Measurements from ENCODE around the gene CYB561D1. TPM values are rescaled to one million over a fixed set of nuclear protein-coding genes. Genes with fewer than 3 reads are reported as not detected.

CYB561D1 gene
- polyA plus RNA-seq, 1 donor: 11.1 TPM

DNA sequence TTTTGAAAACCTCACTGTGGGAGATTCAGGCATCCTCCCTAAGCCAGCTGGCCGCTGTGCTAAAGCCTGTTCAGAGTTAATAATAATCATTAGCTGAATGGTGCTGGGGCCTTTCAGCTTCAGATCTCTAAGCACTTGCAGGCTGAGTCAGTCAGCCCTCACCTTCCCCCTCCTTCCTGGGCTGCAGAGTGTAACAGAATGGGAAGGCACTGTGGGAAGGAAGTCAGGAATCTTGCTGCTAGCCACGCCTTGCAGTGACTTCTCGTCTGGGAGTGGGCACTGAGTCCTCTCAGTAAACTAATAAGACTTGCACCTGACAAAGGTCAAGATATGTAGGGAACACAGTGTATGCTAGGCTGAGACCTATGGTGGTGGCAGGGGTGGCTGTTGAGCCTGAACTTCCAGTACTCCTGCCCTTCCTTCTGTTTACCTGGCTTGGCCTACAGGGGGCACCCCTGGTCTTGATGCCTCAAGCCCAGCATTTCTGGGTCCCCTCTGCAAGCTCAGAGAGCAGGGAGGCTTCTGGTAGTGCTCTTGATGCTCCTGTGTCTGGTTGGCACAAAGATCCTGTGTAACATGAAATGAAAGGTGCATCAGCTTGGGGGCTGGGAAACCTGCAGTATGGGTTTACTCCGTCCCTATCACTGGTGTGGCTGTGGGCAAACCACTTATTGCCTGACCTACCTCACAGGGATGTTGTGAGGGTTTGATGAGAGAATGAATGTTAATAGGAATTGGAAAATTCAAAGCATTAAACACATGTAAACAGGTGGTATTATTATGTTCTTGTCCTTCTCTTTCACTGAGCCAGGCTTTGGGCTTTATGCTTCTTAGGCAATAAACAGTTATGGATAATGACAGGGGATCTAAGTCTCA, 6.0 kb downstream of the CYB561D1 start:
- DNase-seq (ENCODE audit: low read depth): no peak

GRCh38 chr1:109500941-109501381, 7.1 kb downstream of the CYB561D1 start:
- no peak for DNase-seq (ENCODE audit: low read depth)

- DNase-seq (ENCODE audit: low read depth): no peak
These were observed 7.9 kb downstream of the CYB561D1 start for GRCh38 chr1:109501644-109502363.

- DNase-seq (ENCODE audit: low read depth): no peak
These were observed 8.5 kb downstream of the CYB561D1 start for GRCh38 chr1:109502364-109502851.

GRCh38 chr1:109503935-109504334, 10.0 kb downstream of the CYB561D1 start:
- no peak for DNase-seq (ENCODE audit: low read depth)

DNA sequence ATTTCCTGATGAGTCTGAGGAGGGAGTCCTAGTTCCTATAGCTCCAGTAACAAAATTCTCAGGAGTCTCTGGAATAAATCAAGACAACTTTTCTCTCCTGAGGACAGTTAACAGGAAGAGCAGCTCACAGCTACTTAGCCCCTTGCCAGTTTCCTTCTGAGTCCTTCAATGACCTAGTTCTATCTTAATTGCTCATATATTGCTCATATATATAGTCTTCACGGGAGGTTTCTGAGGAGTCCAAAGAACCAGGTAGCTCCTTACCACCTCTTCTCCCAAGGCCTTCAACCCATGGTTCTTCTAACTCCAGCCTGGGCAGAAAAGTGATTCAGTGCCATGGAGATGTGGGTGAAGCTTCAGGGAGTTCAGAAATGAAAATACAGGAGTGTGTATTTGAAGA, 11.1 kb downstream of the CYB561D1 start:
- no peak for DNase-seq (ENCODE audit: low read depth)

DNA sequence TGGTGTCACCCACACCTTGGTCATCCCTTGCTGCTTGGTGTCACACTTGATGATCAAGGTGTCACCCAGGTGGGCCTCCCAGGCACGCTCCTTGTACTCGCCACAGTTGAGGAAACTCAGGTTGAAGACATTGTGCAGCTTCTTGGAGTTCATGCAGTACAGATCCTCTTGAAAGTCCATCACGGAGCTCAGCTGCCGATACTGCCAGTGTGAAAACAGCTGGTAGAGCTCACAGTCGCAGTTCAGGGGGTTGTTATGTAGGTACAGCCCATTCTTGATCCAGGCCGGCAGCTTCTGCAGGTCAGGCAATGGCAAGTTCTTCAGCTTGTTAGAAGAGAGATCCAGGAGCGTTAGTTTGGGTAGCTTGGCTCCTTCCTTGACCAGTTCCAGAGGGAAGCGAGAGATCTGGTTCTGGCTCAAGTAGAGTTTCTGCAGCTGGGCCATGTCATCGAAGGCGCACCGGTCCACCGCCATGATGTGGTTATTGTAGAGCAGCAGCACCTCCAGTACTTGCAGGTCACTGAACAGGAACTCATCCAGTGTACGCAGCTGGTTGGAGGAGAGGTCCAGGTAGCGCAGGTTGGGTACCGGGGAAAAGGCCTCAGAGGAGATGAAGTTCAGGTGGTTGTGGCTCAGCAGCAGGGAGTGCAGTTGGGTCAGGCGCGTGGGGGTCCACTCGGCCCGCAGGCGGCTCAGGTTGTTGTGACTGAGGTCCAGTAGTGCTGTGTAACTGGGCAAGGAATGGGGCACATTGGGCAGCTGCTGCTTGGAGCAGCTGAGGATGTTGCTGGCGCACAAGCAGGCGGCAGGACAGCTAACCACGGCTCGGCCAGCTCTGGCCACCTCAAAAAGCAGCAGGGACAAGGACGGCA, 14.3 kb downstream of the CYB561D1 start:
- no peak for DNase-seq (ENCODE audit: low read depth)

DNA sequence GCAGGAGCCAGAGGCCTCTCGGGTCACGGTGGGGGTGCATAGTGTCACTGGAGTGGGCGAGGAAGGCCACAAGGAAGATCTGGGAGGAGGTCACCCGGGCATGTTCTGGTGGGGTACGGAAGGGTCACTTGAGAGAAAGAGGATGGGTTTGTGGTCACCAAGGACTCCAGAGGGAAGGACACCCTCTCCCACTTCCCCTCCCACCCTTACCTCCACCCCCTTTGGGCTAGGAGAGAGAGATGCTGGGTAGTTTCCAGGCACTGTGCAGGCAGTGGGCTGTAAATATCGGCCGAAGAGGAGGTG, 14.9 kb downstream of the CYB561D1 start:
- DNase-seq (ENCODE audit: low read depth): no peak

GRCh38 chr1:109509176-109510134, 15.6 kb downstream of the CYB561D1 start, which contains the start of gene AMIGO1:
Gene AMIGO1, minus strand, starts transcription at chr1:109509727. Its CDS starts 815 bp downstream, at chr1:109508912.
- no peak for DNase-seq (ENCODE audit: low read depth)

GRCh38 chr1:109513110-109513710, 19.3 kb downstream of the CYB561D1 start:
- no peak for DNase-seq (ENCODE audit: low read depth)

DNA sequence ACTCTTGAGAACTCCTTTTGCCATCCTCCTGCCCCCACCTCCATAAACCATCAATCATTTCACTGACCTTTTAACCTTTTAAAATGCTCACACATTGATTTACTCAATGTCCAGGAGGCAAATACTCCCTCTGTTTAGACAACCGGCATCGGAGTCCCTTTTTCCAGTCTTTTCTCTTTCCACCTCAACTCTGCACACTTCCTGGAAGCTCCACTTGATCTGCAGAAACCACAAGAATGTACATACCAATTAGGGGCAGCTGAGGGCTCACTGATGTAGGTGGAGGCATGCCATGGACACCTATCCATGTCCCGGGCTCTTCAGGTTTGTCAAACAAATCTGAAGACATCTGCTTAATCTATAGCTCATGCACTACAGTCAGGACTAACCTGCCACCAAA, 21.0 kb downstream of the CYB561D1 start:
- no peak for DNase-seq (ENCODE audit: low read depth)

GRCh38 chr1:109516872-109517271, 23.0 kb downstream of the CYB561D1 start:
- no peak for DNase-seq (ENCODE audit: low read depth)

- DNase-seq (ENCODE audit: low read depth): no peak
These were observed 23.4 kb downstream of the CYB561D1 start for GRCh38 chr1:109517337-109517736.

- no peak for DNase-seq (ENCODE audit: low read depth)
These were observed 27.4 kb downstream of the CYB561D1 start for GRCh38 chr1:109521002-109521951.

- DNase-seq (ENCODE audit: low read depth): no peak
These were observed 28.1 kb downstream of the CYB561D1 start for GRCh38 chr1:109522026-109522425.

- no peak for DNase-seq (ENCODE audit: low read depth)
These were observed 29.8 kb downstream of the CYB561D1 start for GRCh38 chr1:109523706-109524105.

DNA sequence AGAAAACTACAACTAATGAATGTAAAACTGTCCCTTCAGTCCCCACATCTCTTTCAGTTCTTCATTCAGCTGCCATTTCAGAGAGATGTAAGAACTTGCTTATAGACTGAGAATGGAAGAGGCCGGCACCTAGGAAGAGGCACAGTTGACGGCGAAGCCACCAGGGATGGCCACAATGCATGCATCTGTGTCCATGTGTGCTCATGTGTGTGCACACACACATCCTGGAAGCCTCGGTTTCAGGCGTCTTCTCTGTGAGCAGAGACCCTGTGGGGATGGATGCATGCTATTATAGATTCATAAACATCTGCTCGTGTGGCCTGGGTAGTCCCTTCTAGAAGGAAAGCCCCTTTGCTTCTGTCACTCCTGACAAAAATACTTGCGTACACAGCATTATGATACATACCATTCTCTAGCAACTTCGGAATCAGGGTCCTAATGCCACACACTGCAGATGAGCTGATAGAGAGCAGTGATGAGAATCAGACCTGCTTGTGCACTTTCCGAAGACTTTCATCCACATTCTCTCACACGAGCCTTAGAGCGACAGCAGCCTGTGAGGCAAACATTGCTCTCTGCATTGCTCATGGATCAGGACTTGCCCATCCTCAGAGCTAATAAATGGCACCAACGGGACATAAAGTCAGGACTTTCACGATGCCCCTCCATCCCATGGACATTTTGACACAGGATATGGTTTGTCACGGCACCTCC, 33.4 kb downstream of the CYB561D1 start:
- no peak for DNase-seq (ENCODE audit: low read depth)
